Endodermal cell (in vitro differentiated cells): ENCODE results near the gene AP1B1. TPM values are rescaled to one million over a fixed set of nuclear protein-coding genes. Genes with fewer than 3 reads are reported as not detected.

ENCODE experiments used
- DNase-seq: peaks from one replicate; pipeline ENCODE4 v3.0.0-alpha.2; 2017
- H3K27ac ChIP-seq: 2 replicates; pipeline ENCODE4 v1.5.1; 2013; ENCODE audit warnings: mild to moderate bottlenecking, low read depth, low read length, moderate library complexity
- H3K27me3 ChIP-seq: 2 replicates; pipeline ENCODE4 v1.6.1; 2013; ENCODE audit warnings: mild to moderate bottlenecking, low read length, moderate library complexity; ENCODE audit not compliant: insufficient read depth, control insufficient read depth, poor library complexity, severe bottlenecking
- H3K36me3 ChIP-seq: 2 replicates; pipeline ENCODE4 v1.7.0; 2013; ENCODE audit warnings: mild to moderate bottlenecking, low read length, moderate library complexity; ENCODE audit not compliant: control insufficient read depth, insufficient read depth
- H3K4me1 ChIP-seq: one replicate; pipeline ENCODE4 v1.7.0; 2013; ENCODE audit warnings: low read length; ENCODE audit not compliant: control insufficient read depth, insufficient read depth
- H3K4me3 ChIP-seq: 2 replicates; pipeline ENCODE4 v1.5.1; 2013; ENCODE audit warnings: mild to moderate bottlenecking, low read length, moderate library complexity
- H3K9ac ChIP-seq: 2 replicates; pipeline ENCODE4 v1.6.1; 2013; ENCODE audit warnings: mild to moderate bottlenecking, low read length, moderate library complexity; ENCODE audit not compliant: poor library complexity, severe bottlenecking; ENCODE audit errors: extremely low read depth
- H3K9me3 ChIP-seq: 2 replicates; pipeline ENCODE4 v1.6.1; 2013; ENCODE audit warnings: mild to moderate bottlenecking, low read length, moderate library complexity; ENCODE audit not compliant: control insufficient read depth
- H3K27ac Mint-ChIP-seq: 2 replicates; pipeline ENCODE4 v1.8.0; 2020; ENCODE audit warnings: mixed read lengths
- H3K27me3 Mint-ChIP-seq: 2 replicates; pipeline ENCODE4 v1.8.0; 2021; ENCODE audit warnings: mild to moderate bottlenecking, mixed read lengths; ENCODE audit not compliant: insufficient read depth
- H3K36me3 Mint-ChIP-seq: 2 replicates; pipeline ENCODE4 v1.8.0; 2020; ENCODE audit warnings: low read depth, mixed read lengths
- H3K4me1 Mint-ChIP-seq: 2 replicates; pipeline ENCODE4 v1.8.0; 2020; ENCODE audit warnings: mixed read lengths
- H3K4me3 Mint-ChIP-seq: 2 replicates; pipeline ENCODE4 v1.8.0; 2020; ENCODE audit warnings: mild to moderate bottlenecking, moderate library complexity, mixed read lengths
- H3K9me3 Mint-ChIP-seq: 2 replicates; pipeline ENCODE4 v1.8.0; 2020; ENCODE audit warnings: mild to moderate bottlenecking, mixed read lengths
- WGBS, 2 experiments: methylation state at CpG; one replicate each; pipeline versions ENCODE4 v1.1.5 to v1.1.7; 2013; ENCODE audit warnings: missing lambda C conversion rate in 2 of 2, mixed read lengths in 1 of 2; ENCODE audit not compliant: insufficient coverage in 1 of 2, insufficient read length in 1 of 2; 5-methylcytosine and 5-hydroxymethylcytosine counted together
- total RNA-seq, 2 donors: library from RNA; stranded (reverse); fragmentation: NEBNext Ultra II Directional in 1 of 2; extraction: Animal tissue kit (Norgen Biotek cat#: 25700) in 1 of 2; gene quantifications; 2 replicates in 1 of 2; 3 replicates in 1 of 2; pipeline ENCODE4 v1.2.1, GENCODE V29; 2021
- TF ChIP-seq, protein P1 (sequence below): fragments of 200-600 bp; sonication (generic); conservative IDR thresholded peaks from 2 replicates; pipeline ENCODE4 v1.5.0; 2021; ENCODE audit warnings: antibody characterized with exemption, mild to moderate bottlenecking

The AP1B1 gene
- total RNA-seq, 2 donors from 2014 or later = 64.9 to 76.6 TPM

GRCh38 chr22:29325785-29326315 is 62.5 kb downstream of the AP1B1 start:
- Histone ChIP-seq H3K36me3 (peaks cover 20% of the 10 kb centered on the region), H3K9me3 (no peaks in the 10 kb centered on the region), H3K27ac (no peak overlapping the region), H3K27me3 (no peaks in the 10 kb centered on the region), H3K9ac (no peak overlapping the region), H3K4me3 (no peak overlapping the region), H3K4me1 (no peaks in the 10 kb centered on the region)
- H3K4me3 Mint-ChIP-seq = no peak overlapping the region
- peaks cover 20% of the 10 kb centered on the region for H3K36me3 Mint-ChIP-seq
- no peak overlapping the region for H3K27ac Mint-ChIP-seq
- no peaks in the 10 kb centered on the region for H3K4me1 Mint-ChIP-seq
- H3K9me3 Mint-ChIP-seq = no peaks in the 10 kb centered on the region
- 90 to 92% methylated on average over 6 to 9 of the region's 9 CpGs for WGBS, 2 experiments
- no peaks in the 10 kb centered on the region for H3K27me3 Mint-ChIP-seq
- TF ChIP-seq, protein P1, sequence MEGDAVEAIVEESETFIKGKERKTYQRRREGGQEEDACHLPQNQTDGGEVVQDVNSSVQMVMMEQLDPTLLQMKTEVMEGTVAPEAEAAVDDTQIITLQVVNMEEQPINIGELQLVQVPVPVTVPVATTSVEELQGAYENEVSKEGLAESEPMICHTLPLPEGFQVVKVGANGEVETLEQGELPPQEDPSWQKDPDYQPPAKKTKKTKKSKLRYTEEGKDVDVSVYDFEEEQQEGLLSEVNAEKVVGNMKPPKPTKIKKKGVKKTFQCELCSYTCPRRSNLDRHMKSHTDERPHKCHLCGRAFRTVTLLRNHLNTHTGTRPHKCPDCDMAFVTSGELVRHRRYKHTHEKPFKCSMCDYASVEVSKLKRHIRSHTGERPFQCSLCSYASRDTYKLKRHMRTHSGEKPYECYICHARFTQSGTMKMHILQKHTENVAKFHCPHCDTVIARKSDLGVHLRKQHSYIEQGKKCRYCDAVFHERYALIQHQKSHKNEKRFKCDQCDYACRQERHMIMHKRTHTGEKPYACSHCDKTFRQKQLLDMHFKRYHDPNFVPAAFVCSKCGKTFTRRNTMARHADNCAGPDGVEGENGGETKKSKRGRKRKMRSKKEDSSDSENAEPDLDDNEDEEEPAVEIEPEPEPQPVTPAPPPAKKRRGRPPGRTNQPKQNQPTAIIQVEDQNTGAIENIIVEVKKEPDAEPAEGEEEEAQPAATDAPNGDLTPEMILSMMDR = no peak
- DNase-seq = no peak

GRCh38 chr22:29325356-29325755 is 63.0 kb downstream of the AP1B1 start:
- Histone ChIP-seq H3K4me1 (no peaks in the 10 kb centered on the region), H3K36me3 (peaks cover 18% of the 10 kb centered on the region), H3K4me3 (no peak overlapping the region), H3K9ac (no peak overlapping the region), H3K27ac (no peak overlapping the region), H3K9me3 (no peaks in the 10 kb centered on the region), H3K27me3 (no peaks in the 10 kb centered on the region)
- no peaks in the 10 kb centered on the region for H3K4me1 Mint-ChIP-seq
- WGBS, 2 experiments = 93 to 94% methylated on average over 8 of the region's 8 CpGs
- no peak overlapping the region for H3K4me3 Mint-ChIP-seq
- H3K27ac Mint-ChIP-seq = no peak overlapping the region
- TF ChIP-seq, protein P1 = no peak
- DNase-seq = no peak
- no peaks in the 10 kb centered on the region for H3K27me3 Mint-ChIP-seq
- H3K36me3 Mint-ChIP-seq = peaks cover 19% of the 10 kb centered on the region
- H3K9me3 Mint-ChIP-seq = no peaks in the 10 kb centered on the region

DNA sequence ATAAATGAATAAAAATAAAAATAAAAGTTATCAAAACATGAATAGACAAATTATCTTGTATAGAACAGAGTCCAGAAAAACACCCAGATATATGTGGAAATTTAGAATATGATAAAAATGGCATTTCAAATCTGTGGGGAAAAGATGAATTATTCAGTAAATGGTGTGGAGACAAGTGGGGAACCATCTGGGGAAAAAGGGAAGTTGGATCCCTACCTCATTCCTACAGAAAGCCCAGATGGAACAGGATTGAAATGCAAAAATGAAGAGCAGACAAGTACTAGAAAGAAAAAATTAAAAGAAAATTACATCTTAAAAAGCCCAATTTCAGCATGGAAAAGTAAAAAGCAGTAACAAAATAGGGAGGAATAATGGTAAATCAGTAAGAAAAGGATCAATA is 64.7 kb downstream of the AP1B1 start:
- no peak overlapping the region for H3K9ac ChIP-seq
- Mint-ChIP-seq H3K27ac (no peak overlapping the region), H3K36me3 (peaks cover 8% of the 10 kb centered on the region), H3K4me3 (no peak overlapping the region), H3K4me1 (no peaks in the 10 kb centered on the region), H3K9me3 (no peaks in the 10 kb centered on the region), H3K27me3 (no peaks in the 10 kb centered on the region)
- TF ChIP-seq, protein P1 = no peak
- H3K36me3 ChIP-seq = peaks cover 11% of the 10 kb centered on the region
- DNase-seq = no peak
- no peaks in the 10 kb centered on the region for H3K27me3 ChIP-seq
- no peaks in the 10 kb centered on the region for H3K4me1 ChIP-seq
- no peaks in the 10 kb centered on the region for H3K9me3 ChIP-seq
- no peak overlapping the region for H3K4me3 ChIP-seq
- H3K27ac ChIP-seq = no peak overlapping the region
